Activated T-helper 1 cell treated with Interleukin-2 at 50 U/mL for 16 hours (primary cell): ENCODE results near the gene PLSCR4.

Experiments
- DNase-seq: peaks from one replicate; pipeline ENCODE4 v3.0.0-alpha.2; 2020; ENCODE audit warnings: low read depth

The PLSCR4 gene

DNA sequence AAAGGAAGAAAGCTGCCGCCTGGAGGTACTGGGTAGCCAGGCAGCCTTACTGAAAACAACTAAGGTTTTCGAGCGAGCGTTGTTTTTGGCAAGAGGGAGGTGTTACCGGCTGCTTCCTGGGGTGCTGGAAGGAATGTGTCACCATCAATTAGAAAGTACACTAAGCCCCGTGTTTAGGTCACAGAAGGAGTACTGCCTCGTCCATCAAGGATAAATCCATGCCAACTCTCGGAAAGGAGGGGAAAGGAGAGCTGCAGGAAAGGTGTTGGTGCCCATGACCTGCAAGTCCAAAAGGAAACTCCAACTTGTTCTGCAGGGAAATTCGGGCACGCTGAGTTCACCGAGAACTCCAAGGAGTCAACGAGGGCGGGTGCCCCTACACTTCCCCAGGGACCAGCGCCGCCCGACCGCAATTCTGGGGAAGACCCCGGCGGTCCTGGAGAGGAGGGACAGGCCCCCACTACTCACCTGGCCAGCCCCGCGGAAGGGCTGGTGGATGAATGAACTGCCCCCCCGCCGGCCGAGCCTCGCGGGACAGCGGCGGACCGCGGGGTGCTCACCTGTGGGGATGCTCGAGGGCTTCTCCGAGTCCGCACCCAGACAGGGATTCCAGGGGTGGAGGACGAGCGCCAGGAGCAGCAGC is 90.5 kb downstream of the PLSCR4 start:
- no peak for DNase-seq

- no peak for DNase-seq
Measured at GRCh38 chr3:146159616-146160320, 91.1 kb downstream of the PLSCR4 start.

DNA sequence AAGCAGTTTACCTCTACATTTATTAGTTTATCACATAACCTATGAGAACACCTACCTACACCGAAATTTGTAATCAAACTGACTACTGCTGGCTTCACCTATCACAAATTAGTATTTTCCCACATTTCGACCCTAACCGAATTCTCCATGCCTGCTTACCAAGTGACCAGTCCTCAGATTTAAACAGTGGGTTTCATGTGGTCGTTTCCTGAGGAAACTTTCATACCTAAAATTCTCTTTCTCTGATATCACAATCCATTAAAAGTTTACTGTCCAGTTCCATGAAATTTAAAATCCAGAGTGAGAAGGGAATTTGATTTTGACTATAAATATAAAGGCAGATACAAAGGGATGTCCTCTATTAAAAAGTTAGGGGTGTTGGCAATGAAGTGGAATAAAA is 91.9 kb downstream of the PLSCR4 start:
- DNase-seq, result no peak

- no peak for DNase-seq
Measured at GRCh38 chr3:146157325-146158060, 93.4 kb downstream of the PLSCR4 start.

GRCh38 chr3:146156666-146157314 is 94.1 kb downstream of the PLSCR4 start:
- DNase-seq, result no peak

DNA sequence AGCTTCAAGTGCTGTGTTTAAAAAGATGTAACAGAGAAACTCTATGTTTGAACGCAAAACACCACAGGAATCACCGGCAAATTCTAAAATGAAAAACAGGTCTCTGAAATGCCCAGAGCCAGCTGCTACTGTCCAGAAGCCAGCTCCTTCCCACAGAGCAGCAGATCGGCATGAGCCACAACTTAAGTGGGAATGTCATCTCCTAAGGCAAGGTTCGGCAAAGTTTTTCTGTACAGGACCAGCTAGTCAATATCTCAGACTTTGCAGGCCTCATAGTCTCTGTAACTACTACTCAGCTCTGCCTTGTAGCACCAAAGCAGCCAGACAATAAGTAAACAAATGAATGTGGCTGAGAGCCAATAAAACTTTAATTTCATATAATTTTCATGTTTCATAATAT is 94.8 kb downstream of the PLSCR4 start:
- DNase-seq, result no peak

- no peak for DNase-seq
Measured at GRCh38 chr3:146154995-146155394, 95.9 kb downstream of the PLSCR4 start.

DNA sequence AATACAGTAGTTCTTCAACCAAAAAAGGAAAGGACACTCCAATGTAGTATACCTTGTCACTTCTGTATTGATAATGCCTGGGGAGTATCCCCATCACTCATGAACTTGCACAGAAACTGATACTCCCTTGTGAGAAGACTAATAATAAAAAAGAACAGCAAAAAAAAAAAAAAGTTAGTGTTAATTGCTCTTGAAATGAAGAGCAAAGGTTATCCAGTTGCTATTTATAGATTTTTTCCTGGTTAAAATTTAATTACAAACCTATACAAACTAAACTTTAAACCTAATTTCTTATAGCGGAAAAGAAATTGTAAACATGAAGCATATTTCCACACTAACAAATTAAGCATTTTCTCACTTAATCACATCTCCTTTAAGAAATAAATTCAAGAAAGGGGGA is 96.6 kb downstream of the PLSCR4 start:
- DNase-seq, result no peak

GRCh38 chr3:146153429-146153828 is 97.5 kb downstream of the PLSCR4 start:
- no peak for DNase-seq

DNA sequence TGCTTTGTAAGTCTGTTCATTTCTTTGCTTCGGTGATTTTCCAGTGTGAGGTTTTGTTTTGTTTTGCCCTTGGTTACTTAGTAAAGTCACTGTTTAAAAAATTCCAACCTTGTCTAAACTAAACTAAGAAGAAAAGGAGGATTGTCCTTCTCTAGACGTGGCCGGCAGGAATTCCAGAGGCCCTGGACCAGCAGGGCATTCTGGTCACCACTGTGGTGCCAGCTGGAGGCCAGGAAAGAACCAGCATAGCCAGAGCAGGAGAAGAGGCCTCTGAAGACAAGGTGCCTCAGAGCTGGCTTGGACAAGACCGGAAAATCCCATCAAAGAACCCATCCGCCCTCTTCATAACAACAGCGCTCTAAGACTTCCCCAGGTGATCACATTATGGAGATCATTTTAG is 98.1 kb downstream of the PLSCR4 start:
- DNase-seq, result no peak

DNA sequence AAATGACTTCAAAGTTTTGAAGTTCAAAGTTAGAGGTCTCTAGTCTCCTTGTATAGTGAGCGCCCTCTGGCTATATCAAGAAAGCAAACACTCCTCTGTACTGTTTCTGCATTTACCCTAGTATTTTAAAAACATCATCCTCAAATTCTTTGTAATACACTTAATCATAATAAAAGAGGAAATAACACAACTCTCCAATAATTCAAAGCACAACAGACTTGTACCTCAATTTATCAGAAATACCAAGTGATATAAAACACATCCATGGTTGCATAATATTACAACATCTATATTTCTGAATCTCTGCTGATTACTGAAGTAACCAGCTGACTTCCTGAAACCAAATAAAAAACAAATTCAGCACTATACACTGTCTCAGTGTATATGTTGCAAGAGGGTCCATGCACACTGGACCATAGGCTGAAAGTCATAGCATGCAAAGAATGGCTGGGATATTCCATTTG is 102.4 kb downstream of the PLSCR4 start:
- DNase-seq, result no peak

- DNase-seq, result no peak
Measured at GRCh38 chr3:146145642-146146041, 105.3 kb downstream of the PLSCR4 start.

DNA sequence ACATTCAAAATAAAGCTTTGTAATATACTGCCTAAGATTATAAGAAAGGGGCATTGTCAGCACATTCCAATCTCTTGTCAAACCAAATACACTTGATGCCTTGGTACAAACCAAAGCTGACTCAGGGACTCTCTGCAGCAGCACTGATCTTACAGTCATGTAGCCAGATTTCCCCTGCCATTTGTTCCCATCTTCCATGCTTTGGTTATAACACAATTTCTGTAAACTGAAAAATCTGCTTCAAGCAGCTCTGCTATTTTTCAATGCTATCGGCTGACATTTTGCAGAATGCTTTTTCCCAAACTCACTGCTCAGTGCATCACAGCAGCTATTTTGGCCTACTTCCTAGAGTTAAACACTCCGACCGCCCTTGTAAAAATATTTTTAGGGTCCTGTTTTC is 108.1 kb downstream of the PLSCR4 start:
- DNase-seq, result no peak
